HCT116 (cell line): ENCODE data around the gene HECW1.

ENCODE experiments used
- EZH2 ChIP-seq: fragments of 200-600 bp; sonication (generic); IDR thresholded peaks from 2 replicates; pipeline ENCODE4 v1.6.1; 2017; ENCODE audit warnings: antibody characterized with exemption, mixed run types
- POLR2A ChIP-seq: IDR thresholded peaks from 2 replicates; pipeline ENCODE4 v1.7.0; 2011; ENCODE audit warnings: borderline replicate concordance; ENCODE audit not compliant: insufficient read depth, insufficient read length; ENCODE audit errors: extremely low read depth
- RAD21 ChIP-seq: IDR thresholded peaks from 2 replicates; pipeline ENCODE4 v1.6.1; 2012; ENCODE audit warnings: low read depth, mild to moderate bottlenecking
- SRF ChIP-seq: IDR thresholded peaks from 2 replicates; pipeline ENCODE4 v1.6.1; 2012; ENCODE audit warnings: low read depth
- ZNF274 ChIP-seq: fragments of 200-500 bp; sonication (Bioruptor generic); IDR thresholded peaks from 2 replicates; pipeline ENCODE4 v1.6.1; 2014; ENCODE audit warnings: mild to moderate bottlenecking, low read depth, low read length, inconsistent platforms
- TF ChIP-seq, protein P1 (sequence below), 3 experiments: fragments of 200-600 bp in 1 of 3; sonication (generic) in 1 of 3; IDR thresholded peaks in 2 of 3; conservative IDR thresholded peaks in 1 of 3; 2 replicates each; pipeline ENCODE4 v1.5.1; 2012 to 2017; ENCODE audit warnings: low read depth in 2 of 3, low read length in 2 of 3, antibody characterized with exemption in 1 of 3, borderline replicate concordance in 1 of 3, control low read depth in 1 of 3, mild to moderate bottlenecking in 1 of 3, mixed read lengths in 1 of 3, mixed run types in 1 of 3, moderate library complexity in 1 of 3; ENCODE audit not compliant: insufficient read depth in 1 of 3
- TF ChIP-seq, protein P2 (sequence below): IDR thresholded peaks from 2 replicates; pipeline ENCODE4 v1.6.1; 2012; ENCODE audit warnings: low read depth
- TF ChIP-seq, protein P3 (sequence below): IDR thresholded peaks from 2 replicates; pipeline ENCODE4 v1.6.1; 2011; ENCODE audit warnings: mild to moderate bottlenecking, low read length, moderate library complexity; ENCODE audit not compliant: insufficient replicate concordance; ENCODE audit errors: extremely low read depth
- TF ChIP-seq, protein P4 (sequence below): IDR thresholded peaks from 2 replicates; pipeline ENCODE4 v1.6.1; 2012
- TF ChIP-seq, protein P5 (sequence below): IDR thresholded peaks from 2 replicates; pipeline ENCODE4 v1.6.1; 2012

DNA sequence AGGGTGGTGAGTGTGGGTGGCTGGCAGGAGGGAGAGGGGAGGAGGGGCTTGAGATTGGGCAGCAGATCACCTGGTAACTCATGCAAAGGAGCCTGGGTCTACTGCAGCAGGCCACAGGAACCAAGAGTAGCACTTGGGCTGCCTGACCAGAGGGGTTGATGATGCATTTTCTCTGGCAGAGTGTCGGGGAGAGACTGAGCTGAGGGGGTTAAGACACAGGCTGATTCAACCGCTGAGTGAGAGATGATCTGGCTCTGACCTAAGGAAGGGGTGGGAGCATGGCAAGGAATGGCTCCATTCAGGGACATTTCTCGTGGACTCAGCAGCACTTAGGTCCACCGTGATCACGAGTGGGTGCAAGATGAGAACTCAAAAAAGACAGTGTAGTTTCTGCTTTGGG, 355.0 kb downstream of the HECW1 start:
- TF ChIP-seq, protein P1, sequence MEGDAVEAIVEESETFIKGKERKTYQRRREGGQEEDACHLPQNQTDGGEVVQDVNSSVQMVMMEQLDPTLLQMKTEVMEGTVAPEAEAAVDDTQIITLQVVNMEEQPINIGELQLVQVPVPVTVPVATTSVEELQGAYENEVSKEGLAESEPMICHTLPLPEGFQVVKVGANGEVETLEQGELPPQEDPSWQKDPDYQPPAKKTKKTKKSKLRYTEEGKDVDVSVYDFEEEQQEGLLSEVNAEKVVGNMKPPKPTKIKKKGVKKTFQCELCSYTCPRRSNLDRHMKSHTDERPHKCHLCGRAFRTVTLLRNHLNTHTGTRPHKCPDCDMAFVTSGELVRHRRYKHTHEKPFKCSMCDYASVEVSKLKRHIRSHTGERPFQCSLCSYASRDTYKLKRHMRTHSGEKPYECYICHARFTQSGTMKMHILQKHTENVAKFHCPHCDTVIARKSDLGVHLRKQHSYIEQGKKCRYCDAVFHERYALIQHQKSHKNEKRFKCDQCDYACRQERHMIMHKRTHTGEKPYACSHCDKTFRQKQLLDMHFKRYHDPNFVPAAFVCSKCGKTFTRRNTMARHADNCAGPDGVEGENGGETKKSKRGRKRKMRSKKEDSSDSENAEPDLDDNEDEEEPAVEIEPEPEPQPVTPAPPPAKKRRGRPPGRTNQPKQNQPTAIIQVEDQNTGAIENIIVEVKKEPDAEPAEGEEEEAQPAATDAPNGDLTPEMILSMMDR (IDR thresholded peaks at IDR 0.05 in 2 of 3, conservative IDR thresholded peaks at IDR 0.05 in 1 of 3; ENCODE audit: borderline replicate concordance in 1 of 3, insufficient read depth in 1 of 3, low read depth in 2 of 3, low read length in 2 of 3) = no peak
- no peak for TF ChIP-seq EZH2
- TF ChIP-seq, protein P2, sequence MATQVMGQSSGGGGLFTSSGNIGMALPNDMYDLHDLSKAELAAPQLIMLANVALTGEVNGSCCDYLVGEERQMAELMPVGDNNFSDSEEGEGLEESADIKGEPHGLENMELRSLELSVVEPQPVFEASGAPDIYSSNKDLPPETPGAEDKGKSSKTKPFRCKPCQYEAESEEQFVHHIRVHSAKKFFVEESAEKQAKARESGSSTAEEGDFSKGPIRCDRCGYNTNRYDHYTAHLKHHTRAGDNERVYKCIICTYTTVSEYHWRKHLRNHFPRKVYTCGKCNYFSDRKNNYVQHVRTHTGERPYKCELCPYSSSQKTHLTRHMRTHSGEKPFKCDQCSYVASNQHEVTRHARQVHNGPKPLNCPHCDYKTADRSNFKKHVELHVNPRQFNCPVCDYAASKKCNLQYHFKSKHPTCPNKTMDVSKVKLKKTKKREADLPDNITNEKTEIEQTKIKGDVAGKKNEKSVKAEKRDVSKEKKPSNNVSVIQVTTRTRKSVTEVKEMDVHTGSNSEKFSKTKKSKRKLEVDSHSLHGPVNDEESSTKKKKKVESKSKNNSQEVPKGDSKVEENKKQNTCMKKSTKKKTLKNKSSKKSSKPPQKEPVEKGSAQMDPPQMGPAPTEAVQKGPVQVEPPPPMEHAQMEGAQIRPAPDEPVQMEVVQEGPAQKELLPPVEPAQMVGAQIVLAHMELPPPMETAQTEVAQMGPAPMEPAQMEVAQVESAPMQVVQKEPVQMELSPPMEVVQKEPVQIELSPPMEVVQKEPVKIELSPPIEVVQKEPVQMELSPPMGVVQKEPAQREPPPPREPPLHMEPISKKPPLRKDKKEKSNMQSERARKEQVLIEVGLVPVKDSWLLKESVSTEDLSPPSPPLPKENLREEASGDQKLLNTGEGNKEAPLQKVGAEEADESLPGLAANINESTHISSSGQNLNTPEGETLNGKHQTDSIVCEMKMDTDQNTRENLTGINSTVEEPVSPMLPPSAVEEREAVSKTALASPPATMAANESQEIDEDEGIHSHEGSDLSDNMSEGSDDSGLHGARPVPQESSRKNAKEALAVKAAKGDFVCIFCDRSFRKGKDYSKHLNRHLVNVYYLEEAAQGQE = no peak
- no peak for TF ChIP-seq RAD21
- TF ChIP-seq SRF = no peak
- no peak for TF ChIP-seq POLR2A
- TF ChIP-seq, protein P3, sequence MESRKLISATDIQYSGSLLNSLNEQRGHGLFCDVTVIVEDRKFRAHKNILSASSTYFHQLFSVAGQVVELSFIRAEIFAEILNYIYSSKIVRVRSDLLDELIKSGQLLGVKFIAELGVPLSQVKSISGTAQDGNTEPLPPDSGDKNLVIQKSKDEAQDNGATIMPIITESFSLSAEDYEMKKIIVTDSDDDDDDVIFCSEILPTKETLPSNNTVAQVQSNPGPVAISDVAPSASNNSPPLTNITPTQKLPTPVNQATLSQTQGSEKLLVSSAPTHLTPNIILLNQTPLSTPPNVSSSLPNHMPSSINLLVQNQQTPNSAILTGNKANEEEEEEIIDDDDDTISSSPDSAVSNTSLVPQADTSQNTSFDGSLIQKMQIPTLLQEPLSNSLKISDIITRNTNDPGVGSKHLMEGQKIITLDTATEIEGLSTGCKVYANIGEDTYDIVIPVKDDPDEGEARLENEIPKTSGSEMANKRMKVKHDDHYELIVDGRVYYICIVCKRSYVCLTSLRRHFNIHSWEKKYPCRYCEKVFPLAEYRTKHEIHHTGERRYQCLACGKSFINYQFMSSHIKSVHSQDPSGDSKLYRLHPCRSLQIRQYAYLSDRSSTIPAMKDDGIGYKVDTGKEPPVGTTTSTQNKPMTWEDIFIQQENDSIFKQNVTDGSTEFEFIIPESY = no peak
- no peak for TF ChIP-seq ZNF274
- TF ChIP-seq, protein P4, sequence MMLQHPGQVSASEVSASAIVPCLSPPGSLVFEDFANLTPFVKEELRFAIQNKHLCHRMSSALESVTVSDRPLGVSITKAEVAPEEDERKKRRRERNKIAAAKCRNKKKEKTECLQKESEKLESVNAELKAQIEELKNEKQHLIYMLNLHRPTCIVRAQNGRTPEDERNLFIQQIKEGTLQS = no peak
- TF ChIP-seq, protein P5, sequence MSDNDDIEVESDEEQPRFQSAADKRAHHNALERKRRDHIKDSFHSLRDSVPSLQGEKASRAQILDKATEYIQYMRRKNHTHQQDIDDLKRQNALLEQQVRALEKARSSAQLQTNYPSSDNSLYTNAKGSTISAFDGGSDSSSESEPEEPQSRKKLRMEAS = no peak
